H1 (cell line): ENCODE measurements around the gene SPPL3.

ENCODE experiments used
- HDAC2 ChIP-seq, 2 experiments: fragments of 300-600 bp in 1 of 2; sonication (generic) in 1 of 2; IDR thresholded peaks; 2 replicates each; pipeline ENCODE4 v1.6.1; 2011 to 2012; ENCODE audit warnings: low read depth in 2 of 2, low read length in 2 of 2, mild to moderate bottlenecking in 2 of 2, moderate library complexity in 2 of 2, borderline replicate concordance in 1 of 2, inconsistent platforms in 1 of 2
- SIX5 ChIP-seq: IDR thresholded peaks from 2 replicates; pipeline ENCODE4 v1.6.1; 2011; ENCODE audit warnings: mild to moderate bottlenecking, low read depth, low read length
- ZNF274 ChIP-seq: IDR thresholded peaks from 2 replicates; pipeline ENCODE4 v1.7.0; 2012; ENCODE audit warnings: low read length, borderline replicate concordance; ENCODE audit errors: extremely low read depth

DNA sequence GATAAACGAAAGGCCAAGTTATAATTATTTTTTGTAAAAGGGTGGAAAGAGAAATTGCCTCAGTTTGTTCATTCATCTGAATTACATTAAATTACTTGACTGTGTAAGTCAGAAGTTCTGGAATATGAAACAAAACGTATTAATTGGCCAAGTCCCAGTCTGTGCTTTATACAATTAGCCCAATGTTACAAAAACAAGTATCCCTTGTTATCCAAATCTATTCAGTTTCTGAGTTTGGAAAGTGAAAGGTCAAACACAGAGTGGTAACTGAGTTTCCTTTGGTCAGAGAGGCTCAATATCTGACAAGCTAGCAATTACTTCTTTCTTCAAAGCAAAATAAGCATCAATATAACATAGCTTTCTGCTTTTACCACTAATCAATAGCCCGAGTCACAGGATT is 62.6 kb downstream of the SPPL3 start:
- no peak for TF ChIP-seq HDAC2 (IDR thresholded peaks at IDR 0.05; ENCODE audit: borderline replicate concordance in 1 of 2, low read depth in 2 of 2, low read length in 2 of 2)
- TF ChIP-seq SIX5, result no peak
- TF ChIP-seq ZNF274, result no peak
